Measurements from ENCODE around the gene GLYATL2.

DNA sequence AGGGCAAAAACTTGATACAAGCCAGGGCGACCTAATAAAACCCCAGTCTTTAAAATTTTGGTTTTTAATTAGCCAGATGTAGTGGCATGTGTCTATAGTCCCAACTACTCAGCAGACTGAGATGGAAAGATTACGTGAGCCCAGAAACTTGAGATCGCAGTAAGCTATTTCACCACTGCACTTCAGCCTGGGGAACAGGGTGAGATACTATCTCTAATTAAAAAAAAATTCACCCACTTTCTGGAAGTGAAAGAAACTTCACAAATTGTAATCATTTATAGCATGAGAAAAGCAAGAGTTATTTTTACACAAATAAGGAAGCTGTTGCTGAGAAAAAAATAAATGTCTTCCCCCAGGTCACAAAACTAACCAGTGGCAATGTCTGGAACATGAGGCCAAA, 882 bp upstream of the GLYATL2 start:
- TF ChIP-seq TAF1 (IDR thresholded peaks at IDR 0.05; ENCODE audit: low read depth) (no peak), POLR2AphosphoS5 (IDR thresholded peaks at IDR 0.05) (no peak), EZH2 (IDR thresholded peaks at IDR 0.05; ENCODE audit: borderline replicate concordance, insufficient read depth, low read length, poor library complexity, severe bottlenecking) (no peak), RAD21 (conservative IDR thresholded peaks at IDR 0.05) (no peak)
- TF ChIP-seq, protein P1, sequence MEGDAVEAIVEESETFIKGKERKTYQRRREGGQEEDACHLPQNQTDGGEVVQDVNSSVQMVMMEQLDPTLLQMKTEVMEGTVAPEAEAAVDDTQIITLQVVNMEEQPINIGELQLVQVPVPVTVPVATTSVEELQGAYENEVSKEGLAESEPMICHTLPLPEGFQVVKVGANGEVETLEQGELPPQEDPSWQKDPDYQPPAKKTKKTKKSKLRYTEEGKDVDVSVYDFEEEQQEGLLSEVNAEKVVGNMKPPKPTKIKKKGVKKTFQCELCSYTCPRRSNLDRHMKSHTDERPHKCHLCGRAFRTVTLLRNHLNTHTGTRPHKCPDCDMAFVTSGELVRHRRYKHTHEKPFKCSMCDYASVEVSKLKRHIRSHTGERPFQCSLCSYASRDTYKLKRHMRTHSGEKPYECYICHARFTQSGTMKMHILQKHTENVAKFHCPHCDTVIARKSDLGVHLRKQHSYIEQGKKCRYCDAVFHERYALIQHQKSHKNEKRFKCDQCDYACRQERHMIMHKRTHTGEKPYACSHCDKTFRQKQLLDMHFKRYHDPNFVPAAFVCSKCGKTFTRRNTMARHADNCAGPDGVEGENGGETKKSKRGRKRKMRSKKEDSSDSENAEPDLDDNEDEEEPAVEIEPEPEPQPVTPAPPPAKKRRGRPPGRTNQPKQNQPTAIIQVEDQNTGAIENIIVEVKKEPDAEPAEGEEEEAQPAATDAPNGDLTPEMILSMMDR (IDR thresholded peaks at IDR 0.05; ENCODE audit: poor library complexity, severe bottlenecking), result no peak
- TF ChIP-seq, protein P2, sequence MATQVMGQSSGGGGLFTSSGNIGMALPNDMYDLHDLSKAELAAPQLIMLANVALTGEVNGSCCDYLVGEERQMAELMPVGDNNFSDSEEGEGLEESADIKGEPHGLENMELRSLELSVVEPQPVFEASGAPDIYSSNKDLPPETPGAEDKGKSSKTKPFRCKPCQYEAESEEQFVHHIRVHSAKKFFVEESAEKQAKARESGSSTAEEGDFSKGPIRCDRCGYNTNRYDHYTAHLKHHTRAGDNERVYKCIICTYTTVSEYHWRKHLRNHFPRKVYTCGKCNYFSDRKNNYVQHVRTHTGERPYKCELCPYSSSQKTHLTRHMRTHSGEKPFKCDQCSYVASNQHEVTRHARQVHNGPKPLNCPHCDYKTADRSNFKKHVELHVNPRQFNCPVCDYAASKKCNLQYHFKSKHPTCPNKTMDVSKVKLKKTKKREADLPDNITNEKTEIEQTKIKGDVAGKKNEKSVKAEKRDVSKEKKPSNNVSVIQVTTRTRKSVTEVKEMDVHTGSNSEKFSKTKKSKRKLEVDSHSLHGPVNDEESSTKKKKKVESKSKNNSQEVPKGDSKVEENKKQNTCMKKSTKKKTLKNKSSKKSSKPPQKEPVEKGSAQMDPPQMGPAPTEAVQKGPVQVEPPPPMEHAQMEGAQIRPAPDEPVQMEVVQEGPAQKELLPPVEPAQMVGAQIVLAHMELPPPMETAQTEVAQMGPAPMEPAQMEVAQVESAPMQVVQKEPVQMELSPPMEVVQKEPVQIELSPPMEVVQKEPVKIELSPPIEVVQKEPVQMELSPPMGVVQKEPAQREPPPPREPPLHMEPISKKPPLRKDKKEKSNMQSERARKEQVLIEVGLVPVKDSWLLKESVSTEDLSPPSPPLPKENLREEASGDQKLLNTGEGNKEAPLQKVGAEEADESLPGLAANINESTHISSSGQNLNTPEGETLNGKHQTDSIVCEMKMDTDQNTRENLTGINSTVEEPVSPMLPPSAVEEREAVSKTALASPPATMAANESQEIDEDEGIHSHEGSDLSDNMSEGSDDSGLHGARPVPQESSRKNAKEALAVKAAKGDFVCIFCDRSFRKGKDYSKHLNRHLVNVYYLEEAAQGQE (IDR thresholded peaks at IDR 0.05; ENCODE audit: borderline replicate concordance), result no peak
